Measurements from ENCODE around the gene GLYATL3.

GLYATL3 gene

GRCh38 chr6:49514571-49515484 lies 15.1 kb downstream of the GLYATL3 start:
- DNase-seq, result no peak

GRCh38 chr6:49515485-49516146 lies 15.9 kb downstream of the GLYATL3 start:
- no peak for DNase-seq

- DNase-seq, result no peak
Observed at GRCh38 chr6:49516147-49516505, 16.4 kb downstream of the GLYATL3 start.

DNA sequence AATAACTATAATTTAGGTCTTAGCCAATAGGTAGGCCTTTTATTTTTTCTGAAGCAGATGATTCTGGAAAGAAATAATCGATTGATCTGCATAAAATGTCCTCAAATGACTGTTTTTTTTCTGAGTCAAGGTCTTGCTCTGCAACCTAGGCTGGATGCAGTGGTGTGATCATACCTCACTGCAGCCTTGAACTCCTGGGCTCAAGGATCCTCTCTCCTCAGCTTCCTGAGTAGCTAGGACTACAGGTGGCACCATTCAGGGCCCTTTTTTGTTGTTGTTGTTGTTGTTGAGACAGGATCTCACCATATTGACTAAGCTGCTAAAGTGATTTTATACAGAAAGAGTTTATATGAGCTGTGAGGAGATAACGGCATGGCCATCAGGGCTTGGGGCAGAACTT lies 18.2 kb downstream of the GLYATL3 start:
- no peak for DNase-seq

DNA sequence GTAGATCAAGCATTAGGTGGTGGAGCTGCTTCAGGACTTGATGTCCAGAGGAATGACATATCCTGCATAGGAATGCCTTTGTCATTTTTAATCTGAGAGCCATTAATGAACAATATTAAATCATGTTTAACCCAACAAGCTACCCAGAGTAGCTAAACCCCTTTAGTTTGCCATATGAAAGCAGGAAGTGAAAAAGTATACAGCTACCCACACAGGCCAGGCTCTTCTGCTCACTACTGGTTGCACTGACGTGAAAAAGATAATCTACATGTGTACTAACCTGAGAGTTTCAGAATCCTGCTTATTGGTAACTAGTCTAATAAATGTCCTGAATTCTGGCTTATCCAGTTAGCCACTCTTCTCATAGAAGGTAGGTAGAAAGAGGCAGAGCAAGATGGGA lies 19.9 kb downstream of the GLYATL3 start:
- DNase-seq, result no peak

DNA sequence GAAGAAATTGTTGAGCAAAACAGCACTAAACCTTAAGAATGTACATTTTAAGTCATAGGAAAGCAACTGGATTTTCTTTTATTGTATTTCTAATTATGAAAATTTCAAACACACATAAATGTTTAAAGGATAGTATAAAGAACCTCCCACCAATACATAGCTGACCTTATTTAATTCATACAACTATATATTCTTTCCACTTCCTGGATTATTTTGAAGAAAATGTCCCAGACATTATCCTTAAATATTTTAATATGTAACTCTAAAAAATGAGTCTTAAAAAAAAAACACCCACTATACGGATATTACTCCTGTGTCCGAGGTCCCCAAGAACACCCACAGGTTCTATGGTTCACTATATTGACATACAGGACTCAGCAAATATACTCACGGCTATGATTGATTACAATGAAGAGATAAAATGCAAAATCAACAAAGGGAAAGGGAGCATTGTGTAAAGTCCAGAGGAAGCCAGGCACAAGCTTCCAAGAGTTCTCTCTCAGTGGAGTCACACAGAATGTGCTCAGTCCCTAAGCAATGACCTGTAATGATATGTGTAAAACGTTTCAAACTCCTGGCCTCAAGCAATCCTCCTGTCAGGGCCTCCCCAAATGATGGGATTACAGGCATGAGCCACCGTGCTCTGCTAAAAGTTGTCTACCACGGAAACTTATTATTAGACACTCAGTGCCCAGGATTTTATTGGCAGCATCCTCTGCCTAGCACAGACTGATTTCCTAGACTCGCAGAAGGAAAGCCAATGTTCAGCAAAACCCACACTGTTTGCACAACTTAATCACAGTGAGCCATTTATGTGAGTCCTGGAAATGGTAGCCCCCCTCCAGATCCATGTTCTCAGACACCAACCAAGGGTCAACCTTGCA lies 23.2 kb downstream of the GLYATL3 start:
- DNase-seq, result peak; percentile 85

DNA sequence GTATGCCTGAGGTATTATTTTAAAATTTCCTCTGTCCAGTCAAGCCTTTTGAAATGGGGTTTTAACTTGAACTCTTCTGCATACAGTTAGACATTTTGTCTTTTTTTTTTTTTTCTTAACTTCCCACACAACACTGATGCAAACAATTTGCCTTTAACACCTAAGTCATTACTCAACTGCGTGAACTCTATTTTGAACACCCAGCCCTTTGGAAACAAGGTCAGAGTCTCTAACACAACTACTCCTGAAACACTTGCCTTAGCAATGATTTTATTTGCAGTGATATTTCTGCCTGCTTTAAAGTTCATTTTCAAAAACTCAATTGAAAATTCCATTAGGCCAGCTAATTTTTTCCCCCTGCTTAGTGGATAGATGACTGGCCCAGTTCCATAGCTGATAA lies 24.2 kb downstream of the GLYATL3 start:
- DNase-seq, result no peak

DNA sequence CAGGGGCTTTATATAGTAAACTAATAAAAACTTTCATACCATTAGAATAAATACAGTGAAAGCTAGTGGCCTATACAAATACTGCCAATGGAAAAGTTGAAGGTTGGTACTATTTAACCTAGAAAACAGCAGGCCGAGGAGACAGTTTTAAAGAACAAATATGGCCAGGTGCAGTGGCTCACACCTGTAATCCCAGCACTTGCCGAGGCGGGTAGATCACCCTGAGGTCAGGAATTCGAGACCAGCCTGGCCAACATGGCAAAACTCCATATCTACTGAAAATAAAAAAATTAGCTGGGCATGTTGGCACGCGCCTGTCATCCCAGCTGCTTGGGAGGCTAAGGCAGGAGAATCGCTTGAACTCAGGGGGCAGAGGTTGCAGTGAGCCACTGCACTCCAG lies 24.8 kb downstream of the GLYATL3 start:
- peak; percentile 39 for DNase-seq

- no peak for DNase-seq
Observed at GRCh38 chr6:49526598-49526997, 26.9 kb downstream of the GLYATL3 start.

DNA sequence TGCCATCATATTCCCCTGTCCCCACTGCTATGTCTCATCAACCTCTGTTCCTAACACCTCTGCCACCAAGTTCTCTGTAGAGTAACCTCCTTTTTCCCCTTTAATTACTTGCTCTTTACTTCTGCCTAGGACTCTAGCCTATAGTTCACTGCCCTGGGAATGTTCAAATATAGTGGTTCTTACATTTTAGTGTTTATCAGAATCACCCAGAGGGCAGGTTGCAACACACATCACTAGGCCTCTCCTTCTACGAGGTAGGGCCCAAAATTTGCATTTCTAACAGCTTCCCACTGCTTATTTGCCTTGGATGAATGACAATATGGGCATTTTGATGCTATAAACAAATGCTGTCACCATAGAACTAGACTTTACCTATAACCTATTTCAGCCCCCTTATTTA lies 27.6 kb downstream of the GLYATL3 start:
- DNase-seq, result no peak

DNA sequence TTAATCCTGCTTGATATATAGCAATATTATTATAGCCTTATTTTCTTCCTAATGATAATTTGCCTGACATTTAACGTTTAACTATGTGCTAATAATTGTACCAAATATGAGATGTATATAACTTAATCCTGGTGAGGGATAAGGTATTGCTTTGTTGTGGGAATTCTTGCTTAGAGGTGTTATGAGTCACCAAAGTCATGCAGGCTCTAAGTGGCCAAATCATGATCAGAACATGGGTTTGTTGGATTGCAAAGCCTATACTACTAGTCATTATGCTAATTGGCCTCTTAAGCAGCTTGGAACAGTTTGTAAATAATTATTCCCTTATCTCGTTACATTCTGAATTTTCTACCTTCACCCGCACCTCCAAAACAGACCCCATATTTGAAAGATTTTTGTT lies 28.8 kb downstream of the GLYATL3 start:
- DNase-seq, result no peak

- no peak for DNase-seq
Observed at GRCh38 chr6:49530141-49530776, 30.5 kb downstream of the GLYATL3 start.

GRCh38 chr6:49531774-49532569 lies 32.2 kb downstream of the GLYATL3 start:
- peak; percentile 89 for DNase-seq

DNA sequence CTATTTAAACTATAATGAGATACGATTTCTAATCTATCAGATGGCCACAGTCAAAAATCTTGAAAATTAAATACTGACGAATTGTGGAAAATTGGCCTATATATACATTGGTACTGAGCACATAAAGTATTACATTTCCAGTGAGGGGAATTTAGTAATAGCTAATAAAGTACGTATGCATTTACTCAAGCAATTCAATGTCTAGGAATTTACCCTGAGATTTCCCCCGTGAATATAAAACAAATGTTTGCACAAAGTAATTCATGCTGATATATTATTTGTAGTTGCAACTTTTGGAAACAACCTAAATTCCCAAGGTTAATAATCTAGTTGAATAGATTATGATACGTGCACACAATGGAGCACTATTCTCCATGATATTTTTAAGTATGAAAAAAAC lies 36.1 kb downstream of the GLYATL3 start:
- DNase-seq, result no peak

- no peak for DNase-seq
Observed at GRCh38 chr6:49539102-49539501, 39.4 kb downstream of the GLYATL3 start.

DNA sequence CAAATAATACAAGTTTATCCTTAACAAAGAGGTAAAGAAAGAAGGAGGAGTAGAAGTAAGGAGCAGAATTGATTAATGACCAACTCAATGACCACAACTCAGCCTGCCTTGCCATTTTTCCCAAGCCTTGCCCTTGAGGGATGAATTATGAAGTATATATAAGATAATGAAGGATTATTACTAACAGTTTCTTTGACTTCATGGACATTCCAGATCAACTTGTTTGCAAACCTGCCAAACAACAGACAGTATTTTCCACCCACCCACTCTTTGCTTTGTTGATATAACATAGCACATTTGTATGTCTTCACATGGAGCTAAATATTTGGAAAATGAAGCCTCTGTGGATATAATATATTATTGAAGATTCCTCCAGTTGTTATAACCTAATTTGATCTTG lies 40.9 kb downstream of the GLYATL3 start:
- no peak for DNase-seq

DNA sequence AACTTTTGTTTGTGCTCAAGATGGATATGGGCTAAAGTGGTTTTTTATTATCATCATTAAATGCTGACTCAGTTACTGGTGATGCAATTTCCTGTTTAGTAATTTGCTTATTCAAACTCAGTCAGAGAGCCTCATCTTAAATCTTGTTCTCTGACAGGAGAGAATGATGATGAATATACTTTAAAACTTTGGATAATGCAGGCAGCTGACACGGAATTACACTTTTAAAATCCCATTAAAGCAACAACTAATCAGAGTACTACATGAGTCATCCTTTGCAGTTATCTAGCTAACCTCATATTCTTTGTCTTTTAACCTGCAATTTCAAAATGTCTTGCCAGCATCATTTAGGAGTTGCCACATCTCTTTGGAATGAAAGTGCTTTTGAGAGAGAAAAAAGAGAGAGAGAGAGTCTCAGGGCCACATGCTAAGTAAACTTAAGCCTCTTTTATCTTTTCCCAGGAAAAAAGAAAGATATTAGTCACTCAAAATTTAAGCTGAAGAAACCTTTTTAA lies 41.5 kb downstream of the GLYATL3 start:
- DNase-seq, result peak; percentile 32

GRCh38 chr6:49541936-49542335 lies 42.2 kb downstream of the GLYATL3 start:
- peak; percentile 40 for DNase-seq

- peak; percentile 81 for DNase-seq
Observed at GRCh38 chr6:49543087-49543858, 43.5 kb downstream of the GLYATL3 start.

DNA sequence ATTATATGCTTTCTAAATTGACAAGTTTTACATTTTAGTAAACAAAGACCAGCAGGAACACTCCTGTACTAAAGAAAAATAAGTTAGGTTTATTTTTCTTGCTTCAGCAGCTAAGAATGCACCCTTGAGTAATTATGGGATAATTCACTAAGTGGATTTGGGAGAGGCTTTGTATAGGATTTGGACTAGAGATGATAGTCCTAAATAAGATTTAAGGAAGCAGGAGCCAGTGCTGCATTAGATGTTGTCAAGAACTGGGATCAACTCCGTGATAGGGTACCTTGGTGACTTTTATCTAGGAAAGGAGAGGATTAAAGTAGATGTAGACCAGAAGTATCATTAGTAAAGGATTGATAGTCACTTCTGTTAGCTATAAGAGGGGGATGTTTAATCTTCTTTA lies 46.6 kb downstream of the GLYATL3 start:
- DNase-seq, result no peak

All from DMS53 (cell line).